Measurements from ENCODE around the gene RPL13A.
"Not testable (repeated sequence)": the region's sequence is repeated elsewhere in the genome, so short reads cannot be mapped to it uniquely, and the experiment has no call there.

- TF ChIP-seq CTCF, POLR2A, EP300 (IDR thresholded peaks at IDR 0.05): not testable (repeated sequence)
Measured at GRCh38 chr19:49461130-49461529, 26.3 kb upstream of the RPL13A start.

All from tibial nerve (tissue), 4 donors.